GM11168 (cell line): ENCODE results near the gene TRA2A.

Experiments used
- in situ Hi-C: fragments of 300-500 bp; cut with MboI; formaldehyde crosslinking; loops from one replicate; pipeline ENCODE4 v1.12.0; 2022; ENCODE audit warnings: low sequenced_read_pairs; ENCODE audit not compliant: unreplicated experiment

The TRA2A gene

GRCh38 chr7:23472046-23472445 lies 59.7 kb downstream of the TRA2A start:
- in situ Hi-C loops, result no loop called here

- in situ Hi-C loops, result no loop called here
Measured at GRCh38 chr7:23471106-23471859, 60.5 kb downstream of the TRA2A start.

GRCh38 chr7:23470330-23471105 lies 61.3 kb downstream of the TRA2A start, which contains the start of gene IGF2BP3:
IGF2BP3 (minus strand) TSS chr7:23470491; CDS start chr7:23470110, 381 bp downstream.
- in situ Hi-C loops, result no loop called here

DNA sequence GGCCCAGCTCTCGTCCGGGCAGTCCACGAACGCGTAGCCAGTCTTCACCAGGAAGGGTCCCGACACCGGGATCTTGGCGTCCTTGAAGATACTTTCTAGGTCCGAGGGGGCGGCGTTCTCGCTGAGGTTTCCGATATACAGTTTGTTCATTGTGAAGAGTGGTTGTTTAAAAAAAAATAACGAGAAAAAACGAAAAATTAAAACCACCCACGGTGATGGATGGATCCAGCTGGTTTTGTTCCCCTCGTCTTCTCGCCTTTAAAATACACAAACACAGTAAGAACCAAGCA lies 61.9 kb downstream of the TRA2A start:
- in situ Hi-C loops, result no loop called here

GRCh38 chr7:23469150-23469960 lies 62.4 kb downstream of the TRA2A start:
- in situ Hi-C loops, result no loop called here

DNA sequence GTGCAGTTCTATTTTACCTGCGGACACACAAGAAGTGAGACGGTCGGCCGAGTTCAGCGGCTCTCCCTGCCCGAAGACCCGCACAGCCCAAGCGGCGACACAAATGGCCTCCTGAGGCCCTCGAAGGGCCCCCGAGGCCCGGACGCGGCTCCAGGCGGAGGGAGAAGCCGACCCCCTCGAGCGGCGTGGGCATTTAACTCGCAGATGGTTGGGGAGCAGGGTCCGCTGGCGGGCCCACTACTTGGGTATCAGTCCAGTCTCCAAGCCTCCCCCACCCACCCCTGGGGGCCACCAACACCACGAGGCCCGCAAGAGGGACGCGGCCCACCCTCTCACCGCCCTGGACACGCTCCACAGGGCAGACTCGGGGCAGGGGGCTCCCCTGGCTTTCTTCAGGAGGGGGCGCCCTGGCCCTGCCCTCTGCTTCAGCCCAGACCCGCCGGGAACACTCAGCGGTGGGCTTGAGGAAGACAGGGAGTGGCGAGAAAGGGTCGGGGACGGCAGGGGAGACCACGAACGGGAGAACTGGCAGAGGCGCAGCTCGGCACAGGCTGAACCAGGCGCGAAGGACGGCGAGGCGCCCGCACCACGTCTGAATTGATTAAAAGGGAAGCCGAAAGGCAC lies 63.1 kb downstream of the TRA2A start:
- in situ Hi-C loops, result no loop called here

DNA sequence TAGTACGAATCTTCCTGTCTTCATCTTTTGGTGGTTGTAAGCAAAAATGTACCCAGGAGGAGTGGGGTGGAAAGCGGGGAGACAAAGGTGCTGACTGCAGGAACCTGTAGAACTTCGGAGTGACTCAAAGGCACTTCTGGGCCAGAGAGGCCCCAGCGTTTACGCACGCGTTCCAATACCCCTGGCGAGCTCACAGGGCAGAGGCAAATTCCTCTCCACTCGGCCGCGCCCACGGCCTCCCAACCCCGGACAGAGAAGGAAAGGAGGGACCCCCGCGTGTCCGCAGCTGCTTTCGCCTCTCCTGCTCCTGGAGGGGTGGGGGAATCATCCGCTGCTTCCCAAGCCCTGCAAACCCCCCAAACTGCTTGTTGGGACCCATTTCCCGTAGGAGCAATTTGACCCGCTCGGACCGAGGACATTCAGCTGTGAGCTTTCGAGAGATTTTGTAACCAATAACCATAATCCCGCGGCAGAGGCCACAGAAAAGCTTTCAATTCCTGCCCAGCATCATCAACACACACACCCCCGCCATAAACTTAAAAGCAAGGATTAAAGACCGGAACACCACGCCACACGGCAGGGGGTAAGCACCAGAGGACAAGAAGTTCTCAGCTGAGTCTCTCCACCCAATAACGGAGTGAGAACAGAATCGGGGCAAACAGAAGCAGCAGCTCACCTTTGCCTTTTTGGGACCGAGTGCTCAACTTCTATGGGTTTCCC lies 63.8 kb downstream of the TRA2A start:
- in situ Hi-C loops, result no loop called here

DNA sequence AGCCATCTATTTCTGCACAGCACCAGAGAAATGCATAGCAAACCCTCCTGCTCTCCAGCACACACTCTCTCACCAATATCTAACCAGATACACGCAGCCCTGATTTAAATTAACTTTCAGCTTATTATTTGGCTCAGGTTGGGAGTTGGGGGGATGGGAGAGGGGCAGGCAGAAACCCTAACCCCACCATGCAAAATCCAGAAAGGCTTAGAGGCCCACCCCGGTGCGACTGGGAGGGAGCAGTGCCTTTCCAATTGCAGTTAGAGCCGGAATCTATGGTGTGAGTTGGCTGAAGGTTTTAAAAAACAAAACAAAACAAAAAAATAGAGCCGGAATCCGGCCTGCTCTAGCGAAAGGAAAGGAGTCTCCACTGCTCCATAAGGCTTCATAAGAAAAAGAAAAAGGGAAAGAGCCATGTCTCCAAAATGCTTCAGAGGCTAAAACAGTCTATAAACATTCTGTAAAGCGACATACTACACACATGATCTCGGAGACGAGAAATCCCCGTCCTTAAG lies 64.4 kb downstream of the TRA2A start:
- in situ Hi-C loops, result no loop called here

GRCh38 chr7:23462846-23463245 lies 68.9 kb downstream of the TRA2A start:
- in situ Hi-C loops, result no loop called here

- in situ Hi-C loops, result no loop called here
Measured at GRCh38 chr7:23458044-23458443, 73.7 kb downstream of the TRA2A start.

- in situ Hi-C loops, result no loop called here
Measured at GRCh38 chr7:23456093-23456492, 75.7 kb downstream of the TRA2A start.

DNA sequence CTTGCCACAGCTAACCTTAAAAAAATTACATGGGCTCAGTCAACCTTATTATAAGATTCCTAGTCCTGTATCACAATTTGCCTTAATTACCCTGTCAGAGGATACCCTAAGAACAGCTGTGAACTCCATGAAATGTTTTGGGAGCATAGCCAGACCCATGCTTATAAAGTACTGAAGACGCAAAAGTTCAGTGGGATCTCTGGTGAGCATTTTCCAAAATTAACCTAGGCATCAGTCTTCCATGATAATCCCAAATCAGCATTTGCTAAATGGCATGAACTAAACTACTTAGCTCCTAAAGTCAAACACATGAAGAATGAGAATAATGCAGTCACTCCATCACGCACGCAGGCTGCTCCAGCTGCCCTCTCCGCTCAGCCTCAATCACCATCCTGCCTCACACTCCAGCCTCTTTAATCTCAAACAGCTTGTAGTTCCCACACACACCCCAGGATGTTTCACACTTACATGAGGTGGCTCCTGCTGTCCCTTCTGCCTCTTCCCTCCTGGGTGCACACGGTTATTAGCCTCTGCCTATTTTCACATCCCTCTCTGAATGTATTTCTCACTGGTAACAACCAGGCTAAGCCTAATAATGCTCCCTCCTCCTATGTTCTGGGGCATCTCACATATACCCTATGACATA lies 76.8 kb downstream of the TRA2A start:
- in situ Hi-C loops, result no loop called here
